ENCODE measurements around the gene RORC. TPM values are rescaled to one million over a fixed set of nuclear protein-coding genes. Genes with fewer than 3 reads are reported as not detected.

RORC gene
- total RNA-seq, 1 donor from 2014 or later: 15.4 TPM

GRCh38 chr1:151814971-151815545, 16.5 kb downstream of the RORC start:
- intact Hi-C loops (cut with DNase I): no loop called here
- ATAC-seq (ENCODE audit: poor library complexity): no peak
- no peak for DNase-seq

GRCh38 chr1:151814426-151814825, 17.2 kb downstream of the RORC start:
- no peak for DNase-seq
- ATAC-seq (ENCODE audit: poor library complexity): no peak
- intact Hi-C loops (cut with DNase I): no loop called here

GRCh38 chr1:151813271-151813977, 18.2 kb downstream of the RORC start:
- no peak for ATAC-seq (ENCODE audit: poor library complexity)
- intact Hi-C loops (cut with DNase I): no loop called here

GRCh38 chr1:151811181-151811580, 20.4 kb downstream of the RORC start:
- DNase-seq: no peak
- no peak for ATAC-seq (ENCODE audit: poor library complexity)
- intact Hi-C loops (cut with DNase I): no loop called here

More at GRCh38 chr1:151813271-151813977, 18.2 kb downstream of the RORC start:
- no peak for DNase-seq

GRCh38 chr1:151809985-151810556, 21.5 kb downstream of the RORC start:
- DNase-seq: no peak
- intact Hi-C loops (cut with DNase I): no loop called here

GRCh38 chr1:151809290-151809984, 22.2 kb downstream of the RORC start:
- DNase-seq (no peak), ATAC-seq (ENCODE audit: poor library complexity) (peak; percentile 53)

More at GRCh38 chr1:151809985-151810556, 21.5 kb downstream of the RORC start:
- no peak for ATAC-seq (ENCODE audit: poor library complexity)

GRCh38 chr1:151807766-151808165, 23.8 kb downstream of the RORC start:
- ATAC-seq (ENCODE audit: poor library complexity): no peak
- DNase-seq: no peak
- intact Hi-C loops (cut with DNase I): no loop called here

More at GRCh38 chr1:151809290-151809984, 22.2 kb downstream of the RORC start:
- intact Hi-C loops (cut with DNase I): no loop called here

- no peak for ATAC-seq (ENCODE audit: poor library complexity)
- intact Hi-C loops (cut with DNase I): no loop called here
- no peak for DNase-seq
Observed at GRCh38 chr1:151807131-151807530, 24.5 kb downstream of the RORC start.

- DNase-seq: no peak
- no peak for ATAC-seq (ENCODE audit: poor library complexity)
- intact Hi-C loops (cut with DNase I): no loop called here
Observed at GRCh38 chr1:151806170-151806569, 25.4 kb downstream of the RORC start.

- DNase-seq: no peak
- ATAC-seq (ENCODE audit: poor library complexity): no peak
- intact Hi-C loops (cut with DNase I): no loop called here
Observed at GRCh38 chr1:151805066-151805820, 26.4 kb downstream of the RORC start, which contains the start of gene LINGO4. Gene LINGO4 (minus strand): TSS chr1:151805419. CDS start chr1:151802704, 2,715 bp downstream.

GRCh38 chr1:151803915-151804314, 27.7 kb downstream of the RORC start:
- no peak for DNase-seq
- intact Hi-C loops (cut with DNase I): no loop called here
- no peak for ATAC-seq (ENCODE audit: poor library complexity)

- intact Hi-C loops (cut with DNase I): no loop called here
- ATAC-seq (ENCODE audit: poor library complexity) (no peak), DNase-seq (no peak)
Observed at GRCh38 chr1:151803164-151803563, 28.4 kb downstream of the RORC start.

GRCh38 chr1:151802372-151802771, 29.2 kb downstream of the RORC start:
- intact Hi-C loops (cut with DNase I): no loop called here
- no peak for ATAC-seq (ENCODE audit: poor library complexity)

GRCh38 chr1:151801846-151802245, 29.8 kb downstream of the RORC start:
- no peak for ATAC-seq (ENCODE audit: poor library complexity)
- DNase-seq: no peak
- intact Hi-C loops (cut with DNase I): no loop called here

More at GRCh38 chr1:151802372-151802771, 29.2 kb downstream of the RORC start:
- DNase-seq: no peak

- intact Hi-C loops (cut with DNase I): no loop called here
- ATAC-seq (ENCODE audit: poor library complexity) (no peak), DNase-seq (no peak)
Observed at GRCh38 chr1:151801310-151801820, 30.2 kb downstream of the RORC start.

- intact Hi-C loops (cut with DNase I): no loop called here
- DNase-seq (no peak), ATAC-seq (ENCODE audit: poor library complexity) (no peak)
Observed at GRCh38 chr1:151800830-151801229, 30.8 kb downstream of the RORC start.

- DNase-seq: no peak
- no peak for ATAC-seq (ENCODE audit: poor library complexity)
- intact Hi-C loops (cut with DNase I): no loop called here
Observed at GRCh38 chr1:151799179-151800022, 32.2 kb downstream of the RORC start.

GRCh38 chr1:151798571-151798970, 33.0 kb downstream of the RORC start:
- ATAC-seq (ENCODE audit: poor library complexity) (no peak), DNase-seq (no peak)
- intact Hi-C loops (cut with DNase I): no loop called here
